GM12864 (cell line): ENCODE measurements around the gene CTAG1A.
"Not testable (repeated sequence)": the region's sequence is repeated elsewhere in the genome, so short reads cannot be mapped to it uniquely, and the experiment has no call there.

ENCODE experiments used
- DNase-seq: peaks from one replicate; pipeline ENCODE4 v3.0.0-alpha.2; 2011; ENCODE audit warnings: low read depth
- H3K4me3 ChIP-seq: 2 replicates; pipeline ENCODE4 v1.5.1; 2011; ENCODE audit warnings: mild to moderate bottlenecking, low read depth, low read length, control low read depth
- TF ChIP-seq, protein P1 (sequence below): IDR thresholded peaks from 2 replicates; pipeline ENCODE4 v1.5.1; 2011; ENCODE audit warnings: low read depth, mild to moderate bottlenecking, moderate library complexity, low read length, control low read depth, inconsistent platforms; ENCODE audit errors: missing control alignments

CTAG1A gene

DNA sequence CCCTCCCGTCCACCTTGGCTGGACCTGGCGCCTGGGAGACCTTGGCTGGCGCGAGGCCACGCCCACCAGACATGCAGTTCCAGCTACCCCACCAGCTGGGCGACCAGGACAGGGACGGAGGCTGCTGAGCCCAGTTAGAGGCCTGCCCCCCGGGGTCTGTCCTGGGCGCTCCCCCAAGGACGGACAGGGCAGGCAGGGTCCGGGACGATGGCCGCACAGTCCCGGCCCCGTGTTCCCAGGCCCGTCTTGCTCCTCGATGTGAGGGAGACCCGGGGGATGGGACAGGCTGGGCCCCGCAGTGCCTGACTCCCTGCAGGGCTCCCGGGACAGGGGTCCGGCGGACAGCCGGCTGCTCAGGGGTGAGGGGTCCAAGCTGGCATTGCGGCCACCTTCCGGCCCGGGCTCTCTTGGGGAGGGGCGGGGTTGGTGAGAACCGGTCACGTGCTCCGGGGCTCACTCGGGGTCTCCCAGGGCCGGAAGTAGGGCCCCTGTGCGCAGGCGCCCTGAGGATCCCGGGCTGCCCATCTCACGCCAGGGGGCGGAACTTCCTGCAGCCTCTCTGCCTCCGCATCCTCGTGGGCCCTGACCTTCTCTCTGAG lies at the start of gene CTAG1A:
CTAG1A (plus strand) TSS at position 549 of the 599 bp plus-strand sequence. CDS start 74 bp downstream, outside the sequence.
- not testable (repeated sequence) for DNase-seq, H3K4me3 ChIP-seq

DNA sequence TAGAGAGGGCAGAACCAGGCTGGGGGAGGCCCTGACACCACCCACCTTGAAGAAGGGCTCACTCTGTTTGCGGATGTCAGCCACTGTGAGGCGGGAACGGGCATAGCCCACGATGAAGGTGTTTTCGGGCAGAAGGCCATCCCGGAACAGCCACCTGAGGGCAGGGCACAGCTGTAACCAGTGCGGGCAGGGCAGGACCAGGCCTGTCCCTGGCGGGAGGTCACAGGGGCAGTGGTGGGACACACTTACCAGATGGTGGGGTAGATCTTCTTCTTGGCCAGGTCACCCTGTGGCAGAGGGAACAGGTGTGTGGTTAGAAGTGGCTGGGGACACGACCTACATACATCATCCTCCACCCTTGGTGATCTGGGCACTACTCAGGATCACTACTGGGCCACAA lies 49.0 kb upstream of the CTAG1A start:
- TF ChIP-seq, protein P1, sequence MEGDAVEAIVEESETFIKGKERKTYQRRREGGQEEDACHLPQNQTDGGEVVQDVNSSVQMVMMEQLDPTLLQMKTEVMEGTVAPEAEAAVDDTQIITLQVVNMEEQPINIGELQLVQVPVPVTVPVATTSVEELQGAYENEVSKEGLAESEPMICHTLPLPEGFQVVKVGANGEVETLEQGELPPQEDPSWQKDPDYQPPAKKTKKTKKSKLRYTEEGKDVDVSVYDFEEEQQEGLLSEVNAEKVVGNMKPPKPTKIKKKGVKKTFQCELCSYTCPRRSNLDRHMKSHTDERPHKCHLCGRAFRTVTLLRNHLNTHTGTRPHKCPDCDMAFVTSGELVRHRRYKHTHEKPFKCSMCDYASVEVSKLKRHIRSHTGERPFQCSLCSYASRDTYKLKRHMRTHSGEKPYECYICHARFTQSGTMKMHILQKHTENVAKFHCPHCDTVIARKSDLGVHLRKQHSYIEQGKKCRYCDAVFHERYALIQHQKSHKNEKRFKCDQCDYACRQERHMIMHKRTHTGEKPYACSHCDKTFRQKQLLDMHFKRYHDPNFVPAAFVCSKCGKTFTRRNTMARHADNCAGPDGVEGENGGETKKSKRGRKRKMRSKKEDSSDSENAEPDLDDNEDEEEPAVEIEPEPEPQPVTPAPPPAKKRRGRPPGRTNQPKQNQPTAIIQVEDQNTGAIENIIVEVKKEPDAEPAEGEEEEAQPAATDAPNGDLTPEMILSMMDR = no peak
- no peak for DNase-seq
- H3K4me3 ChIP-seq = no peak overlapping the region

DNA sequence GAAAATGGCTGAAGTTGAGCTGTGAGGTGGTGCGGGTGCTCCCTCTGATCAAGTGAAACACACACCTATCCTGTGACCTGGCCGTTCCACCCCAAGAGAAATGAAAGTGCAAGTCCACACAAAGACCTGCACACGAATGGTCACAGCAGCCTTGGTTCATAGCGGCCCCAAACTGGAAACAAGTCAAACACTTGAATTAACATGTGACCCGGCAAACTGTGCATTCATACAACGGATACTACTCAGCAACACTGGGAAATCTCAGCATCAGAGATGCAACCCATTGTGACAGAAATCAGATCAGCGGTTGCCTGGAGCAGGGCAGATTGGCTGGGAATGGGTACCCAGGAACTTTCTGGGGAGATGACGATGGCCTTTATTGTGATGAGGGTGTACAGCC lies 45.9 kb upstream of the CTAG1A start:
- no peak overlapping the region for H3K4me3 ChIP-seq
- TF ChIP-seq, protein P1 = no peak
- no peak for DNase-seq

DNA sequence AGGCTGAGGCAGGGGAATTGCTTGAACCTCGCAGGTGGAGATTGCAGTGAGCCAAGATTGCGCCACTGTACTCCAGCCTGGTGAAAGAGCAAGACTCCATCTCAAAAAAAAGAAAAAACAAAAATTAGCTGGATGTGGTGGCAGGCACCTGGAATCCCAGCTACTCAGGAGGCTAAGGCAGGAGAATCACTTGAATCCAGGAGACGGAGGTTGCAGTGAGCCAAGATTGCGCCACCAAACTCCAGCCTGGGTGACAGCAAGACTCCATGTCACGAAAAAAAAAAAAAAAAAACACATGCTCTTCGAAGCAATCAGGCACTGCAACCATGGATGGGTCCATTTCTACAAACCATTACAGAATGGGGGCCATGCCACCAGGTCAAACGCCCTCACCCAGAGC lies 44.6 kb upstream of the CTAG1A start:
- H3K4me3 ChIP-seq, DNase-seq: not testable (repeated sequence)

DNA sequence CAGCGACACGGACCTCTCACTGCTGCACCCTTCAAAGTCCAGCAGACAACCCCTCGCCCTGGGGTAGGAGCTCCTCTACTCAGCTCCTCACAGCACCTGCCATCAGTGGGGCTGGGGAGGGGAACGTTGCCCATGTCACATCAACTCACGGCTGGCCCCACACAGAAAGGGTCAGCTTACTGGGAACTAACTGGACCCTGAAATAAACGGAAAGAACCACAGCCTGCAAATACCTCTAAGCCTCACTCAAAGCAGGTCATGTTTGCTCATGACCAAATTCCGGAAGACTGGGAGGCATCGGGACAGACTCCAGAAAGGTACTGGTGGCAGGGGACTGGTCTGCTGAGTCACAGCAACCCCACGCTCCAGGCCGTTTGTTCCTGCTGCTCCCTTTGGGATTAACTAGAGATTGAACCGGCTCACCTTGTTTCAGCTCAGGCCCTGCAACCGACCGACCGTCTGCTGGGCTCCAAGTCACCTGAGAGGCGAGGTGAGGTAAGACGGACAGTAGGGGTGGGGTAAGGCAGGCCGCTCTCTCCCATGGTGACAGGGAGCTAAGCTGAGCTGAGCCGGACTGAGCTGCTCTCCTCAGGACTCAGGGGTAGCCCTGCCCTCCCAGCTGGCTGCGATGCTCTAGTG lies 43.9 kb upstream of the CTAG1A start:
- no peak overlapping the region for H3K4me3 ChIP-seq
- no peak for DNase-seq
- TF ChIP-seq, protein P1 = no peak

DNA sequence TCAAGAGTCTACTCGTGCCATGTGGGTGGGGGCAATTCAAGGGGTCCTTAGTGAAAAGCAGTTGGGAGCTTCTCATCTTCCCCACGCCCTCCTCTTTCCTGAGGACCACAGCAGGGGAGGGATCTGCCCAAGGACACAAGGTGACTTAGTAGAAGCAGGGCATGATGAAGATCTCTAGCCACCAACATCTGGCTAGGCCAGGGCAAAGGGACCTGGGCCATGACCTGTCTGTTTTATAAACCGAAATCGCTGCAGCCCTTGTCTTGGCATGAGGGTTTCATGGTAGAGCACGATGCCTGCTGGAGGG lies 43.4 kb upstream of the CTAG1A start:
- TF ChIP-seq, protein P1 = no peak
- no peak for DNase-seq
- H3K4me3 ChIP-seq = no peak overlapping the region

DNA sequence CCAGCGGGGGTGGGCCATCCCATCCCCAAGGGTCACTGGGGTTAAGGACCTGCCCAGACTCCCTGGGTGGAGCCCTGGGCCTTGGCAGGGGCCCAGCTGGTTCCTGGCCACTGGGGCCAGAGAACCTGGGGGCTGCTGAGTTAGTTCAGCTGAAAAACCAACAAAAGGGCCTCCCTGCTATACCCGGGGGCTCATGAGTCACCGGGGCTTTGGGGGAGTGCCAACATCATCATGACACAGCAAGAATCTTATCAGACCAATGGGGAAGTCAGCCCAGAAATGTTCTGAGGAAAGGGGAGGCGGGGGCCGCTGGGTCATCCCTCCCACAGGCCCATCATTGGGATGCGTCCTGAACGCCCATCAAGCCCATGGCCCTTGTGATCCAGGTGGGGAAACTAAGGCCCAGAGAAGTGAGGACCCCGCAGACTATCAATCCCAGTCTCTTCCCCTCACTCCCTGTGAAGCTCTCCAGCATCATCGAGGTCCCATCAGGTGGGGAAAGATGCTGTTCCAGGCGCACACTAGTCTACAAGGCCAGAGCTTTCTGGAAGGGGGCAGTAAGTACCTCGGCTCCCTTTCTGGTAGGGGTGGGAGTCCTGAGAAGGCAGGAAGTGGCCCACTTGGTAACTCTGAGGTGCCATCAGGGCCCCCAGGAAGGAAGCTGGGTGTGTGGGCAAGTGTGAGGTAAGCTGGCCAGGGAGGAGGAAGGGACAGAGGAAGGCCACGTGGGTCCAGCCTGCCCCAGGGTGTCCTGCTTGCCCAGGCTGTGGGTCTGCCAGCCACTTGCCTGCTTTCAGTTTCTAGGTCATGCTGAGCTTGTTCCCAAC lies 42.8 kb upstream of the CTAG1A start:
- DNase-seq = no peak
- TF ChIP-seq, protein P1 = no peak
- no peak overlapping the region for H3K4me3 ChIP-seq
